Measurements from ENCODE around the gene MED13L.
A peak's percentile ranks its signal among the peaks of the same experiment; 100 is the strongest.

Gene MED13L

DNA sequence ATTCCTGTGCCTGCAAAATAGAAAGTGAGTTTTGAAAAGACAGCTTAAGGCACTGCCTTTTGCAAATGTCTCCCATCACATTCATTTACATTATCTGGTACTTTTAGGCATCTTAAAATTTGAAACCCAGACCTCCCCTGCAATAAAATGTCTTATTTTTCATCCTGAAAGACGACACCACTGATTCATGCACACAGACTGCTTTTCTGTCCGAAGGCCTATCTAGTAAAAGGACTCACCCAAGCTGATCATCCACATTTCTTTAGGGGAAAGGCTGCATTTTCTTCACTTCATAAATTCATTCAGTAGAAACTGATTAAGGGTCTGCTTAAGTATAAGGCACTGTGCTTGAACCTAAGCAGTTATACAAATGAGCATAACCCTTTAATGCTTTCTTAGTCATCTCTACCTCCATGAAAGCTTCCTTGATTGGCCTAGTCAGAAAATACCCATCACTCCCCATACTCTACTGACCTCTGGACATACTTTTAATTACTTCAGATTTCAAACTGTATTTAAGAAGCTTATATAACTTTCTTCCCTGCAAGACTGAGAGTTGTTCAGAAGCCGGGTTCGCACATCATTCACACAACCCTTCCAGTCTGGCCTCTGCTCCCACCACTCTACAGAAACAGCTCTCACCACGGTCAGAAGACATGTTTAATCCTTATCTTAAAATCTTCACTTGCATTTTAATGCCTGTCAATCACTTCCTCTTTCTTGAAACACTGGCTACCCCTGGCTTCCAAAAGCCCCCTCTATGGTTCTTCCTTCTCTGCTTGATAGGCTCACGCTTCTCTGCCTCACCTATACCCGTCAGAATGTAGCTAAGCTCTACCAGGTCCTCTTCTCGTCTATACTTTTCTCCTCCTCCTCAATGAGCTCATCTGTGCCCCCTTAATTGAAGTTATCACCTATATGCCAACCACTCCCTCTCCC is 288.6 kb downstream of the MED13L start:
- Histone ChIP-seq H3K9me3 (no peaks in the 10 kb centered on the region), H3K36me3 (peaks cover 94% of the 10 kb centered on the region), H3K4me1 (ENCODE audit: control insufficient read depth in 1 of 2, insufficient read depth in 1 of 2, low read depth in 1 of 2, low read length in 1 of 2) (no peaks in the 10 kb centered on the region), H3K4me3 (ENCODE audit: low read depth in 1 of 2, low read length in 1 of 2) (no peak overlapping the region), H3K27ac (peak overlapping the region; percentile 25), H3K27me3 (no peaks in the 10 kb centered on the region)
- TF ChIP-seq, protein P1, sequence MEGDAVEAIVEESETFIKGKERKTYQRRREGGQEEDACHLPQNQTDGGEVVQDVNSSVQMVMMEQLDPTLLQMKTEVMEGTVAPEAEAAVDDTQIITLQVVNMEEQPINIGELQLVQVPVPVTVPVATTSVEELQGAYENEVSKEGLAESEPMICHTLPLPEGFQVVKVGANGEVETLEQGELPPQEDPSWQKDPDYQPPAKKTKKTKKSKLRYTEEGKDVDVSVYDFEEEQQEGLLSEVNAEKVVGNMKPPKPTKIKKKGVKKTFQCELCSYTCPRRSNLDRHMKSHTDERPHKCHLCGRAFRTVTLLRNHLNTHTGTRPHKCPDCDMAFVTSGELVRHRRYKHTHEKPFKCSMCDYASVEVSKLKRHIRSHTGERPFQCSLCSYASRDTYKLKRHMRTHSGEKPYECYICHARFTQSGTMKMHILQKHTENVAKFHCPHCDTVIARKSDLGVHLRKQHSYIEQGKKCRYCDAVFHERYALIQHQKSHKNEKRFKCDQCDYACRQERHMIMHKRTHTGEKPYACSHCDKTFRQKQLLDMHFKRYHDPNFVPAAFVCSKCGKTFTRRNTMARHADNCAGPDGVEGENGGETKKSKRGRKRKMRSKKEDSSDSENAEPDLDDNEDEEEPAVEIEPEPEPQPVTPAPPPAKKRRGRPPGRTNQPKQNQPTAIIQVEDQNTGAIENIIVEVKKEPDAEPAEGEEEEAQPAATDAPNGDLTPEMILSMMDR (IDR thresholded peaks at IDR 0.05): no peak

DNA sequence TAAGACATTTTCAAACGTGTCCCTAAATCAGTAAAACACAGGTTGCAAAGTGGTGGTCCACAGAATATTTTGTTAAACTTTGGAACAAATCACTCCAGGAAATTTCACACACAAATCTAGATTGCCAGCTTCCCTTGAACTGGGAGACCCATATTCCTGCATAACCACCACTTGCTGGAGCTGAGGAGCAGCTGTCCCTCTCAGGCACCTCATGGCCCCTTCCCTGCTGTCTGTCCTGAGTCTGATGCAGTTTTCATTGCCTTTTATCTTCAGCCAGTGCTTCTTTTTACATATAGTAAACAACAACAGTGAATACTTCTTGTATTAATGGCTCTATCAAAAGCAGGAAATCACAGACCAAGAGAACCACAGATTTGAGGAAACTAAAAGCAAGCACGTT is 289.3 kb downstream of the MED13L start:
- Histone ChIP-seq H3K4me3 (ENCODE audit: low read depth in 1 of 2, low read length in 1 of 2) (no peak overlapping the region), H3K36me3 (peaks cover 95% of the 10 kb centered on the region), H3K27me3 (no peaks in the 10 kb centered on the region), H3K27ac (peak overlapping the region; percentile 25), H3K9me3 (no peaks in the 10 kb centered on the region), H3K4me1 (ENCODE audit: control insufficient read depth in 1 of 2, insufficient read depth in 1 of 2, low read depth in 1 of 2, low read length in 1 of 2) (no peaks in the 10 kb centered on the region)
- TF ChIP-seq, protein P1 (IDR thresholded peaks at IDR 0.05): no peak

DNA sequence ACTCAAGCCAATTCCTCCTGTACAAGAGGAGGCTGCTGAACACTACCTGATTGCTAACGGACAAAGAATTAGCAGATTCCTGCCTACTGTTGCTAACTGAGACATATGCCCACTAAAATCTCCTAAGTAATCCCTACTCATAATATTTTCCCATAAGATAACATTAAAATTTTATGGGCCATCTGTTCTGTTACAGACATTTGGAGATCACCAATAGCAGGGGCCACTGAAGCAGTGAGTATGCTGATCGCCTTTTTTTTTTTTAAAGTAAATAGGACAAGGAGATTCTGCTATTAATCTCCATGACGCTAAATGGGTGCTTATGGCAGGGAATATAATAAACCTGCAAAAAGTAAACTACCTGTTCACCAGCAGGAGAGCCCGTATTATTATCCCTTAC is 292.9 kb downstream of the MED13L start:
- H3K9me3 ChIP-seq: no peaks in the 10 kb centered on the region
- H3K36me3 ChIP-seq: peaks cover 96% of the 10 kb centered on the region
- TF ChIP-seq, protein P1 (IDR thresholded peaks at IDR 0.05): no peak
- no peaks in the 10 kb centered on the region for H3K4me1 ChIP-seq (ENCODE audit: control insufficient read depth in 1 of 2, insufficient read depth in 1 of 2, low read depth in 1 of 2, low read length in 1 of 2)
- no peak overlapping the region for H3K4me3 ChIP-seq (ENCODE audit: low read depth in 1 of 2, low read length in 1 of 2)
- H3K27ac ChIP-seq: no peak overlapping the region
- H3K27me3 ChIP-seq: no peaks in the 10 kb centered on the region

DNA sequence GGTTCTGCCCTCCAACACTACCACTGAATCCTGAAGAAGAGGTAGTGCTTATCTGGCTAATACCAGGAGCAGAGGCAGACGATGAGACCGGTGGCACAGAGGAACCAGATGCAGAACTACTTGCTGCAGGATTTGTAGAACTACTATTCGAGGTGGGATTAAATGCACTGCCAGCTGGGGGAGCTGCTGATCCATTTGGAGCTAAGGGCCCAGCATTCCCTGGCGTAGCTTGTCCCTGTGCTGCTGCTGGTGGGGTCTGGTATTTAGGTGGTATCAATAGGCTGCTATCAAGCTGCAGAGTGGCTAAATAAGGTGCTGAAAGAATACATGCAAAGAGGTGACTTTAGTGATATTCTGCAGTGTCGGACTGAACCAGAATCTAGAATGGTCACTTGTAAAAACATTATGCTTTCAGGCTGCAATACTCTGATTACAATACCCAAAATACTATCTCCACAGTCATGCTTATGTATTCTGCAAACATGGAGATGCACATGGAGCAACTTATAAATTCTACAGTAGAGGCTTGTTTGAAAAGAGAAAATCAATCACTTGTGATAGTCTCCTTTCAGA is 294.2 kb downstream of the MED13L start:
- Histone ChIP-seq H3K9me3 (no peaks in the 10 kb centered on the region), H3K36me3 (peaks cover 96% of the 10 kb centered on the region), H3K4me1 (ENCODE audit: control insufficient read depth in 1 of 2, insufficient read depth in 1 of 2, low read depth in 1 of 2, low read length in 1 of 2) (no peaks in the 10 kb centered on the region), H3K27me3 (no peaks in the 10 kb centered on the region), H3K4me3 (ENCODE audit: low read depth in 1 of 2, low read length in 1 of 2) (no peak overlapping the region), H3K27ac (no peak overlapping the region)
- TF ChIP-seq, protein P1 (IDR thresholded peaks at IDR 0.05): no peak

DNA sequence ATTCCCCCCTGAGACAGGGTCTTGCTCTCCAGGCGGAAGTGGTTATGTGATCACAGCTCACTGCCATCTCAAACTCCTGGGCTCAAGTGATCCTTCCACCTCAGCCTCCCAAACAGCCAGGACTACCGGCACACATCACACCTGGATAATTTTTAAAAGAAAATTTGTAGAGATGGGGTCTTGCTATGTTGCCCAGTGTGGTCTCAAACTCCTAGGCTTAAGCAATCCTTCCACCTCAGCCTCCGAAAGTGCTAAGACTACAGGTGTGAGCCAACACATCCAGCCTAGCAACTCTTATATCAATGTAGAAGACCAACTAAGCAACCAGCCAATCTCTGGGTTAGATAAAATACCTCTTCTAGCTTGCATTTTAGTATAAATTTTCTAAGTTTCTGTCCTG is 297.2 kb downstream of the MED13L start:
- TF ChIP-seq, protein P1 (IDR thresholded peaks at IDR 0.05): no peak
- no peaks in the 10 kb centered on the region for H3K4me1 ChIP-seq (ENCODE audit: control insufficient read depth in 1 of 2, insufficient read depth in 1 of 2, low read depth in 1 of 2, low read length in 1 of 2)
- H3K9me3 ChIP-seq: no peaks in the 10 kb centered on the region
- no peaks in the 10 kb centered on the region for H3K27me3 ChIP-seq
- no peak overlapping the region for H3K4me3 ChIP-seq (ENCODE audit: low read depth in 1 of 2, low read length in 1 of 2)
- peaks cover 91% of the 10 kb centered on the region for H3K36me3 ChIP-seq
- H3K27ac ChIP-seq: no peak overlapping the region
